SU-DHL-6 (cell line): ENCODE data around the gene AFF3.

Source experiments
- CTCF ChIP-seq: fragments of 200-600 bp; sonication (generic); IDR thresholded peaks from one replicate; pipeline ENCODE4 v1.5.1; 2017; ENCODE audit warnings: antibody characterized with exemption, mild to moderate bottlenecking, low read length, moderate library complexity; ENCODE audit not compliant: insufficient read depth, poor library complexity, severe bottlenecking
- EZH2phosphoT487 ChIP-seq: fragments of 200-600 bp; sonication (generic), shearing (Covaris generic); conservative IDR thresholded peaks from 2 replicates; pipeline ENCODE4 v1.6.1; 2018; ENCODE audit warnings: mild to moderate bottlenecking, antibody characterized with exemption, low read length, moderate library complexity, mixed read lengths

GRCh38 chr2:99899058-99899855 is 243.1 kb downstream of the AFF3 start:
- no peak for TF ChIP-seq CTCF
- TF ChIP-seq EZH2phosphoT487, result no peak
